Bone marrow (tissue), 2 donors: ENCODE data around the gene ZNF837.
"Not testable (repeated sequence)": the region's sequence is repeated elsewhere in the genome, so short reads cannot be mapped to it uniquely, and the experiment has no call there.

Experiments
- DNase-seq, 2 donors: peaks; one replicate each; lab custom pipeline; 2025; lab: John Stamatoyannopoulos, UW

ZNF837 gene

GRCh38 chr19:58395979-58396627 lies 15.3 kb upstream of the ZNF837 start:
- no peak for DNase-seq

- DNase-seq: no peak
Observed at GRCh38 chr19:58395220-58395978, 14.6 kb upstream of the ZNF837 start, which contains the start of gene RNF225. Gene RNF225, plus strand, starts transcription at chr19:58395656. Its CDS starts 434 bp downstream, at chr19:58396090.

GRCh38 chr19:58394821-58395219 lies 14.0 kb upstream of the ZNF837 start:
- no peak for DNase-seq

GRCh38 chr19:58393725-58394033 lies 12.8 kb upstream of the ZNF837 start:
- DNase-seq: no peak

GRCh38 chr19:58392945-58393724 lies 12.3 kb upstream of the ZNF837 start:
- no peak for DNase-seq

GRCh38 chr19:58388175-58388526 lies 7.3 kb upstream of the ZNF837 start:
- DNase-seq: no peak

- peak in 1 of 2 donors; percentile 64 for DNase-seq
Observed at GRCh38 chr19:58387338-58388174, 6.7 kb upstream of the ZNF837 start.

- peak; percentile 74 to 98 for DNase-seq
Observed at GRCh38 chr19:58386576-58387337, 5.9 kb upstream of the ZNF837 start, which contains the start of gene RPS5. Gene RPS5, plus strand, starts transcription at chr19:58387269. Its CDS starts 869 bp downstream, at chr19:58388138.

- DNase-seq: no peak
Observed at GRCh38 chr19:58385891-58386575, 5.2 kb upstream of the ZNF837 start.

GRCh38 chr19:58385313-58385890 lies 4.6 kb upstream of the ZNF837 start:
- no peak for DNase-seq

- no peak for DNase-seq
Observed at GRCh38 chr19:58382997-58383603, 2.3 kb upstream of the ZNF837 start.

- no peak for DNase-seq
Observed at GRCh38 chr19:58381460-58382212, 806 bp upstream of the ZNF837 start.

- peak in 1 of 2 donors; percentile 13 for DNase-seq
Observed at GRCh38 chr19:58380037-58380661, 681 bp downstream of the ZNF837 start.

- no peak for DNase-seq
Observed at GRCh38 chr19:58379246-58379645, 1.6 kb downstream of the ZNF837 start.

- not testable (repeated sequence) for DNase-seq
Observed at GRCh38 chr19:58376724-58377123, 4.1 kb downstream of the ZNF837 start.

- no peak for DNase-seq
Observed at GRCh38 chr19:58374200-58374599, 6.6 kb downstream of the ZNF837 start.

GRCh38 chr19:58372311-58373133 lies 8.3 kb downstream of the ZNF837 start:
- no peak for DNase-seq
